NCI-H2196 (cell line): ENCODE measurements around the gene RAI1.

Experiments
- DNase-seq: peaks from one replicate; lab custom pipeline; 2025; ENCODE audit not compliant: unreplicated experiment; lab: John Stamatoyannopoulos, UW

RAI1 gene

DNA sequence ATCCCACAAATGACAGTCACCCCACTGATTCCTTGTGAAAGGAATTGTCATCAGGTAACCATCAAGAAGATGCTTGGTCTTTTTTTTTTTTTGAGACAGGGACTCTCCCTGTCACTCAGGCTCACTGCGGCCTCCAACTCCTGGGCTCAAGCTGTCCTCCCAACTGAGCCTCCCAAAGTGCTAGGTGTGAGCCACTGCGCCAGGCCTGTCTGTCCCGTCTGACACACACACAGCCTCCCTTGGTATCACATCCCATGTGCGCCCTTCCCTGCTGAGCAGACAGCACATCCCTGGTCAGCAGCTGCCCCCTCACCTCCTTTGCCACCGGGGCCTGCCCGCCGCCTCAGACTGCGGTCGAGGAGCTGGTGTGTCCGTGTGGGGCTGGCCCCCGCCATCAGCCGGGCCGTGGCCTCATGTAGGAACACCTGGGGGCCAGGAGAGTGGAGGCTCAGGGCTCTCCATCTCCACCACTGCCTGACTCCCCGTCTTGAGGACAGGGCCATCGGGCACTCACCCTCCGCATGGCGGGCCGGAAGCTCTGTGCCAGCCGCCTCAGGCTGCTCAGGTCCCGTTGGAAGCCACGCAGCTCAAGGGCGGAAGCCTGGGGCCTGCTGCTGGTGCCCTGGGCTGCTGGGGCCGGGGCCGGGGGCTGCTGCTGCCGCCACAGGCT is 131.9 kb downstream of the RAI1 start:
- DNase-seq = no peak

DNA sequence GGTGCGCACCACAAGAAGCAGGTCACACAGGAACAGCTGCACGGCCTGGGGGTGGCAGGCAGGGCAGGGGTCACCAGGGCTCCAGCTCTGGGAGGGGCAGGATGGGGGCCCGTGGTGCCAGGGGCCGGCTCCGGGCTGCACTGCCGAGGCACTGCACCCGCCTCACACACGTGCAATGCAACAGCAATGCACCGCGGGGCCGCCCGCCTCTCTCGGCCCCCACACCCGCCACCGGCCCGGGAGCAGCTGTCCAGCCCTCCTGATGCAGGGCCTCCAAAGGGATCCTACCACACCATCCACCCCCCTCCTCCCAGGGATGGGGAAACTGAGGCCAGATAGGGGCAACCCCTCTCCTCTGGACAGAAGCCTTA is 132.5 kb downstream of the RAI1 start:
- DNase-seq = no peak

DNA sequence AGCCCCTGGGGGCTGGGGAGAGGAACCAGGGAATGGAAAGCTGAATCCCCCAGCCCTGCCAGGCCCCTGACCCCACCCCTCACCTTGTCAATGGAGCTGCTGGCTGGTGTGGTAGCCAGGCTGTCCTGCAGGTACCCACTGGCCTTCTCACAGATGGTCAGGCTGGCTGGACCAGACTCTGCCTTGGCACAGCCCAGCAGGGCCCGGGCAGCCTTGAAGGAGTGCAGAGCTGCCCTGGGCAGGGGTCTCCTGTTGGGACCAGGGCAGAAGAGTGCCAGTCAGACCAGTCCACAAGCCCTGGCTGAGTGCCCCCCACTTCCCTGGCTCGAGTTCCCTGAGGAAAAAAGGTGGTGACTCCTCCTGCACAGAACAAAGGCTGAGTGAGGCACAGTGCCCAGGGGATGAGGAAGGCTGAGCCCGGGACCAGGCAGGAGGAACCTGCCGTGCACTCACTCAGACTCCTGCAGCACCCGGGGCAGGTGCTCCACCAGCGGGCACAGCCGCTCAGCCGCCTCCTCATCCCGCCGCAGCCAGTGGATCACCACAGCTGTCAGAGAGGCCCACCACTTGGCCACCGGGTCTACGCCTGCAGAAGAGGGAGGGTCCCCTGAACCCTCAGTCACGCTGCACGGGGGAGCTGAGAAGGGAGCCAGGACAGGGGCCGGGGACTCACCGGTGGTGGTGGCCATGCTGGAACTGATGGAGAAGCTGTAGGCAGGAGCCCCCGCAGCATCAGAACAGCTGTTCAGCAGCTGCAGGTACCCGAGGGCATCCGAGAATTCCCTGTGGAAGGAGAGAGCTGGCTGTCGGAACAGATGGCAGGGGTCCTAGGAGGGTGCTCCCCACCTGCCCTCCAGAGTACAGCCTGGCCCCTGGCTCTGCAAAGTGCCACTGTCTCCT is 133.2 kb downstream of the RAI1 start:
- no peak for DNase-seq

DNA sequence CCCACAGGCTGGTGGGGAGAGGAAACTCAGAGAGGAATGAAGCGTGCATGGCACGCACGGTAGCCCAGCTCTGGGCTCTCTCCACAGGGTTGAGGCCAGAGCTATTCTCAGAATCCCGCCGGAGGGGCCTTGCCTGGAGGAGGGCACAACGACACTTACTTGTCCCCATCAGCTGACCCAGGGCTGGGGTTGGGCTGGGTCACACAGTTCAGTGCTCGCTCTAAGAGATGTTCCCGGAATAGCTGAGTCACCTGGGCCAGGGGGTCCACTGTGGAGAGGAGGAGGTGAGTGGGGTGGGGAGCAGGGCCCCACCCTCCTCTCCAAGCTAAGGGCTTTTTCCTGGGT is 133.8 kb downstream of the RAI1 start:
- DNase-seq = no peak

DNA sequence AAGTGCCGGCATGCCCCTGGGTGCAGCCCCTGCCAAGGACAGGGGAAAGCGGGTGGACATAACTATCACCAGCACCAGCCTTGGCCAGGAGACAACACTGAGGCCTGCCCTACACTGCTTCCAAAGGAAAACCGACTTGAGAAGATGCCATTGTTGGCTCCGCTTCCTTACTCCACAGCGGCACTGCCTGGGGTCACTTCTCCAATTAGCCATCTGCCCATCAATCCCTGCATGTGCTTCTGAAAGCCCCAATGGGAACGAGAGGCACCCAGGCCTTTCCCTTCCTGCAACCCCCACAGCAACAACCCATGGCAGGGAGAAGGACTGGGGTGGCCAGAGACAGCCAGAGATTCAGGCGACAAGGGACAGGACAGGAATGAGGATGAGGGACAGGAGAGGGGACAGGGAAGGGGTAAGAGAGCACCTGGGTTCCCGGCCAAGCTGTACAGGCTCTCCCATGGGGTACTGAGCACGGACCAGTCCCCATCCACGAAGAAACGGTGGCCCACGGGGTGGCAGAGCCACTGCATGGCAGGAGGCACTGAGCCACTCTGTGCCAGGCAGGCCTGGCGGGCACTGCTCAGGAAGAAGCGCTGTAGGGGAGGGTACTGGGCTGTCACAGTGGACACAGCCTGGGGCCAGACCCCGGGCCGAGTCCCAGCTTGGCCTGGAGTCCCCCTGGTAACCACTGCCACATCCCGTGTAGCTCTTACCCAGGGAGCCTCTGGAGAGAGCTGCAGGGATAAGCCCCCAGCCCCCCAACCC is 134.4 kb downstream of the RAI1 start:
- DNase-seq = no peak

DNA sequence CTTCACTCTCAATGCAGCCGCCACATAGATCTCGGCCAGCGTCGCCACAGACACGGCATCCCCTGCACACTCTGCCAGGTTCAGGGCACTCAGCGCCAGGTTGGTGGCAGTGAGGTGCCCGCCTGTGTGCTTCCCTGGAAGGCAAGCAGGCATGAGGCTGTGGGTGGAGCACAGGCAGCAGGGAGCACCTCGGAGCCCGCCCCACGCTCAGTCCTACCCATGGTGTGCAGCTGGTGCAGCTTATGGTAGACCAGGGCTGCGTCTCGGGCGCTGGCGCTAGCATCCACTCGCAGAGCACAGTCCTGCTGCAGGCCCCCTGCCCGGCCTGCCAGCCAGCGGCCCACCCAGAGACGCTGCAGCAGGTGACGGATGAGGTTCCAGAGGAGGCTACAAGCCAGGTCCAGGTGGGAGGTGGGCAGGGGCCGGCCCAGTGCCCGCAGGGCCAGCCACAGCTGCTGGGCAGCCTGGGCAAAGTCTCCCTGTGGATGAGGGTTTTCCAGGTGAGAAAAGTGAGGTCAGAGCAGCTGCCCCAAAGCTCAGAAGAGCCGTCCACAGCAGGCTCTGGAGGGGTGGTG is 135.1 kb downstream of the RAI1 start:
- DNase-seq = no peak

DNA sequence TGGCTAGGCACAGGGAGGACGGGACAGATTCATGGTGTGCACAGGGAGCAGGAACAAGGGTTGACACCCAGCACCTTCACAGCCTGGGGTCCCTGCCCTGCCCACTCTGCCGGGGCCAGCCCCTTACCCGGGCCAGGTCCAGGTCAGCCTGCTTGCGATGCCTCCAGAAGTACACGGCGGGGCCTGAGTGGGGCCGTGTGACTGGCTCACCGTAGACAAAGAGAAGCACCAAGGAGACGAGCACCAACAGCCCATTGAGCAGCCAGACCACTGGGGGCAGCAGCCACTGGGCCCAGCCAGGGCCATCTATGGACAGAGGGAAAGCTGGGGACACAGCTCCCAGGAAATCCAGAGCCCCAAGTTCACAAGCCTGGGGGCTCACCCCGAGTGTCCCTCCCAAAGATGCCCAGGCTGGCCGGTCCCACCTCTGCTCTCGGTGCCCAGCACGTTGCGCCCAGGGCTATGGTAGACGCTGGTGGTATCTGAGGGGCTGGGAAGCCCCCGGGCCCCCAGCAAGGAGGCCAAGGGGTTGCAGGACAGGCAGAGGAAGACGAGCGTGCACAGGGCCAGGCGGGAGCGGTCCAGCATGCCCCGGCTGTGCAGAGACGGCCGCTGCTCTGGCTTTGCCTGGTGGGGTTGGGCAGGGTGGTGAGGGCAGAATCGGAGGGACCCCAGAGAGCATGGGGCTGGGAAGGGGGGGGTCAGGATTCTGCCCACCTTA is 135.7 kb downstream of the RAI1 start:
- no peak for DNase-seq

DNA sequence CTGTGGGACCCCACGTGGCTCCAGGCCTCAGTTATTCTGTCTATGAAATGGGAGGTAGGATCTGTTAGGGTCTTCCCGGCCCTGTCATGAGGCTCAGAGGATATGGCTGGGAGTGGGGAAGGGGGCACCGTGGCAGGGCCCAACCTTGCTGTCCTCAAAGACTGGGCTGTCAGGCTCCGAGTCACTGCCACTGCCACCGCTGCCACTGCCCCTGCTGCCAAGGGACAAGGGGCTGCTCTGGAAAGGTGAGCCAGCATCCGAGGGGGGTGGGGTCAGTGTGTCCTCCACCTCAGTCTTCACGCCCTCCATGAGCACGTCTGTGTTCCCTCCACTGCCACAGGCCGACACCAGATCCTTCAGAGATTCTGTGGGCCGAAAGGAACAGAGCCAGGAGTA is 136.3 kb downstream of the RAI1 start:
- DNase-seq = no peak

DNA sequence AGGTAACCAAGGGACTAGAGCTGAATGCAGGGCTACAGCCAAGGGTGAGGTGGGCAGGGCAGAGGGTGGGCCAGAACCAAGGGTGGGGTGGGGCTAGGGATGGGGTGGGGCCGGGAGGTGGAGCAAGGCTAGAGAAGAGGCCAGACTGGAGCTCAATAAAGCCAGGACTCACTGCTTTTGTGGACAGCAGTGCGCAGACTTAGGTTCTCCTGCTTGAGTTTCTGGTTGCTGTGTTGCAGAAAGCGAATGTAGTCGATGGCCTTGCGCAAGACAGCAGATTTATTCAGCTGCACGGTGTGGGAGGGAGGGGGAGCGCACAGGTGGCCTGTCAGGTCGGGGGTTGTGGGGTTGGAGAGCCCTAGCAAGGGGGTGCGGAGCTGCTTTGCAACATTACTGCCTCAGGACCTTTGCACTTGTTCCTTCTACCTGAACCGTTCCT is 136.8 kb downstream of the RAI1 start:
- DNase-seq = peak; percentile 42

DNA sequence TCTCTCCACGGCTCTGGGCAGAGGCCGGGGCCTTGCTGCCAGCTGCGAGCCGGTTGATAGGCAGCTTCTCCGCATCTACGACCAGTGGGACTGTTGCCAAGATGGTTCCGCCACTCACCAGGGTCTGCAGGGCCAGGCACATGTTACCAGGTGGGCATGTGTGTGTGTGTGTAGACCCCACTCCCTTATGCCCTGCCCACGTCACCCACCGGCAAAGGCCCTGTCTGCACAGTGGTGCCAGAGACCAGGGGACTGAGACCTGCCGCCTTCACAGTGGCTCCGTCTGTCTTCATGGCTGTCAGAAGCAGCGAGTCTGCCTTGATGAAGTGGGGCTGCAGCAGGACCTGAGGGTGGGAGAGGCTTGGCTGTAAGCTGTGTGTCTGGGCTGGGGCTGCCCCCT is 137.9 kb downstream of the RAI1 start:
- no peak for DNase-seq

DNA sequence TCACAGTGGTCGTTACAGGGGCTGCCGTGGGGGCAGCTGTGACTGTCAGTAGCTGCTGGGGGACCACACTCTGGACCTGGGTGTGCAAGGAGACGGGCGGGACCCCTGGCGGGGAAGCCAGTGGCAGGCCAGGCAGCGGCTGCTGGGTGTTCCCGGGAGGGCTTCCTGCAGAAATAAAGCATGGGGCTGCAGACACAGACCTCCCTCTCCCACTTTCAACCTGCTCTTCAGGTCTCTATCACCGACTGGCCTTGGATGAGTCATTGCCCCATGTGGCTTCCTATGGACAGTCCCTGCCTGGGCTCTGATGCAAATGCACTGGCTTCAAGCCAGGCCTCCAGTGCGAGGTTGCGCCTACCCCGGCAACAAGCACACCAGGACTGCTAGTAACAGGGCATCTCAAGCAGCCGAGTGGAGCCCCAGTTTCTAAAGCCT is 138.3 kb downstream of the RAI1 start:
- peak; percentile 42 for DNase-seq

DNA sequence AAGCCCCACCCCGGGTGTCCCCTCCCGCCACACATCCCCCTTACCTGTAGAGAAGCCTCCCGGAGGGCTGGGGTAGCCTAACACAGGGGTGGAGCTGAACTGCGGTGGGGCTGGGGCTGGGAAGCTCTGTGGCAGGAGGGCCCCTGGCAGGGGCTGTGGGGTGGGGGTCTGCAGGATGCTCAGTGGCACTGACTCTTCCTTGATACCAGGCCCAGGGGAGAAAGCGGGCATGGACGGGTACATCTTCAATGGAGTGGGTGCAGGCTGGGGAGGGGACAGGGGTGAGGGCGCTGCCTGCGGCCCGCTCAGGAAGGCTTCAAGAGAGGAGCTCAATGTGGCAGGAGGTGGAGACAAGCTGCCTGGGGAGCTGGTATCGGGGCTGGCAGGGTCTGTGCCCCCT is 138.8 kb downstream of the RAI1 start:
- DNase-seq = no peak

DNA sequence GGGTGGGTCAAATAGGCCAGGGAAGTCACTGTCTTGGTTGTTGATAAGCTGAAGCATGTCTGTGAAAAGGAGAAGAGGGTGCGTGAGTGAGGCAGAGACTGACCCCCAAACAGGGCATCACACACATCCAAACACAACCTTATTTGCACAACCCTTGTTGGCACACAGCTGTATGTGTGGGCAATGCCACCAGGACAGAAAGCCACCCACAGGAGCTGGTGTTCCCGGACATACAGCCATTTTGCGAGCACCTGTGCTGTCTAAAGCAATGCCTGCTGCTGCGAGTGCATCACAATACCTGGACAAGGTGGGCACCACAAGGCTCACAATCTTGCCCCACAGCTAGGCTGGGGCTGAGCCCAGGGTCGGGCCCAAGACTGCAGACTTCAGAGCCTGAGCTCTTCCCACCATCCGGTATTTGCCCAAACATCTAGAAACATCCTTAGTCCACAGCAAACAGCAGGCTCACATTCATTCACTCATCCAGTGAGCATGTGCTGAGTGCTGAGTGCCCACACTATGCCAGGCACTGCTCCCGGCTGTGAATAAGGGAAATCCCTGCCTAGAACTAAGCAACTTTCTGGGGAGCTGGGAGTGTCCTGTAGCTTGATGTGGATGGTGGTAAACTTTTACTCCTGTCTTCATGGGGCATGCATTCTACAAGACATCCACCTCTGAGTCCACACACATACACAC is 139.4 kb downstream of the RAI1 start:
- DNase-seq = no peak

DNA sequence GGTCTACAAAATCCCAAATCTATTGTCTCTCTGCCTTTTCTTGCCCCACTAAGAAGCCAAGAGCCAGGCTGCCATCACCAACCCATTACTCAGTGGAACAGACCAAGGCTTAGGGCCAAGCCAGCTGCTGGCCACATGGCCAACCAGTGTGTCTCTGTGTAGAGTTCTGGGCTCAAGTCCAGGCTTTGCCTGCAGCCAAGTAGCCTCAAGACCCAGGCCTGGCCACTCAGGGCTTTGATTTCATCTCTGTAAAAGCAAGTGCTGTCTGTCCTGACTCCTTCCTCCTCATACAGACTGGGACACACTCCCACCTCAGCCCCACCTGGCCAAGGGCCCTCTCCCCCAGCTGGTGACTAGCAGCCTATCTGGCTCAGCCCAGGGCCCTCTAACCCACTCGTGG is 140.9 kb downstream of the RAI1 start:
- peak; percentile 27 for DNase-seq

DNA sequence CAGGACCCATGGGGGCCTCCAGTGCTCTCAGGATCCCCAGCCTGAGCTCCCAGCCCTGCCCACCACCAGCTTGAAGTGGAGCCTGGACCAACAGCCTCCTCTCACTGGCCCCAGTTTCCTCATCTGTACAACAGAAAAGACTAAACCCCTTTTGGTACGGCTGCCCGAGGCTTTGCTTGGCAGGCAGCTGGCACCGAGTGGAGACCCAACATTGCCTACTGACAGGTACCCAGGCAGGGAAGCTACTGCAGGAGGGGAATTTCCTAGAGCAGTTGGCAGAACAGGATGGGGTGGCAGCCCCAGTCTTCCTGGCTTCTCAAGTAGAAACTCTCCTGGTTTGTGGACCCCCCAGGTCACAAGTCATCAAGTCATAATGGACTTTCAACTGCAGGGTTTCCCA is 141.4 kb downstream of the RAI1 start:
- DNase-seq = no peak

DNA sequence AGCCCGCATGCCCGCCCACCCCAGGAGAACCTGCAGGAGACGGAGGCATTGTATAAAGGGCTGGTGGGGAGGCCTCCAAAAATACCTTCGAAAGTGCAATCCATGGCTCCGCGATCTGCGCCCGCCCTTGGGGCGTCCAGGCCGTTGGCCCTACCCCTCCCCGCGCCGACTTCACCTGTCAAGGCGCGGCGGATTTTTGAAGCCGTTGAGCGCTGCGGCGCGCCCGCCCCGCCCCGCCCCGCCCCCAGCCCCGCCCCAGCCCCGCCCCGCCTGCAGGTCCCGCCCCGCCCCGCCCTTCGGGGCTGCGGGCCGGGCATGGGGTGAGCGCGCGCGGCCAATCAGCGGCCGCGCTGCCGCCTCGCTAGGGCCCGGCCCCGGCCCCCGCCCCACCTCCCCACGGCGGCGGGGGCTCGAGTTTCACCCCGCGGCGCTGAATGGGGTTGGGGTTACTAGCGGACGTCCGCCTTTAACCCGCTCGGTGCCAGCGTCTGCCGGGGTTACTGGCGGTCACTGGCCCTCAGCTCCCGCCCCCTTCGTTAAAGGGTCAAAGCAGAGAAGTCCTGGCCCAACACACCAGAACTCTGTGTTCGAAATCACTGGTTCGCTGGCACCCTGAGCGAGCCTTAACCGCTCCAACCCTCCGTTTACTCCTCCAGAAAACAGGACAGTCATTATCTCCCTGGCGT is 142.3 kb downstream of the RAI1 start:
- DNase-seq = peak; percentile 83

DNA sequence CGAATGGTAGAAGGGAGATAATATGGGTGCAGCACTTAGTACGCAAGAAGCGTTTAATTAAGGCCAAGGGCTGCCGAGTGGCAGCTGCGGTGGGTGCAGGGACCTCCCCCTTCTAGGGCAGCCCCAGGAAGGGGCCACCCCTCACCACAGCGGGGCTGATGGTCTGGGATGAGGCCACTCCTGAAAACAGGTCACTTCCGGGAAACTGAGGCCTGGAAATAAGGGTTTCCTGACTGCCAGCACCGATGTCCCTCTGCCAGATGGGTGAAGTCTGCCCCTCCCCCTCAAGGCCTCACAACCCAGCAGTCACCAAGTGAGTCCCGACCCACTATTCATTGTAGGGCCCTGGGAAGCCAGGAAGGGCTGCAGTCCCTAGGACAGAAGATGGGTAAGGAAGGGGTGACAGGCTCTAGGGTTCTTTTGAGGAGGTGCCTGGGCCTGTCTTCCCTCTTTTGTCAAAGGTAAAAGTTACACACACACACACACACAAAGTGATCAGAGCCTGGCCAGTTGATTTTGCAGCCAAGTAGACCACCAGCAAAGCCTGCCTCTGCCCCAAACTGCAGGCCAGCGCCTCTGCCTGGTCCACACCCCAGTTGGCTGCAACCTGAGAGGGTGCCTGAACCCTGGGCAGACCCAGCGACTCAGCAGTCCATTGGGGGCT is 143.0 kb downstream of the RAI1 start:
- DNase-seq = no peak

DNA sequence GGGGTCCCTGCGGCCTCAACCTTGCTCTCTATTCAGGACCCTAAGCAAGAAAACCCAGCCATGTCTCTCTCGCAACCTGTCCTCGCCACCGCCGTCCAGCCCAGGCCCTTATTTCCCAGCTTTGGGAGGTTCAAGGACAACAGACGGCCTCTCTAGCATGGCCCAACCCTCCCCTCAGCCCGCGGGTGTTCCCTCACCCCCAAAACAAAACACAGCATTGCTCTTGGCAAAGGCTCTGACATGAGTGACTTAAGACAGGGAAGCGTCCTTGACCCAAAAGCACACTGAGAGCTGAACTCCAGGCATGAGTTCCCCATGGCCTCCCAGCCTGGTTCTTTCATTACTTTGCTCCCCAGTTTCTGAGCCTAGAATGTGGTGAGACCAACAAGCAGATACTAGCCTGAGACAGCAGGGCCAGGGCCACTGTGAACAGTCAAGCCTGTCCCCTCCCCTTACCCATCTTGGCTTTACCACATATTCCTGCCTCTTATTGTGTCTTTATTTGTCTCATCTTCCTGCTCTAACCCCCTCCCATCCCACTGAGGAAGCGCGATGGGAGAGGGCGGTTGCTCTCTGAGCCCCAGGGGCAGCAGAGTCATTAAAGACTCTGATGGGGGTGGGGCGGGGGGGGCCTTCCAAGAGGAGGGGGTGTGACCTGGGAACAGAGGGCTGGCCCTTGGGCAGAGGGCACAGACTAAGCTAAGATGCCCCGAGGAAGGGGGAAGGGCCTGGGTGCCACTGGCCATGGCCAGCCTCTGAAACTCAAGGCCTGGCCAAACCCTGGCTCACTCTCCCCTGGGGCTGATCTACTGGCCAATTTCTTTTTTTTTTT is 143.7 kb downstream of the RAI1 start:
- no peak for DNase-seq
